GM23338 (cell line): Measurements from ENCODE around the gene ZNF716. TPM values are rescaled to one million over a fixed set of nuclear protein-coding genes. Genes with fewer than 3 reads are reported as not detected.

Experiments
- ATAC-seq: fragments of 200-7000 bp; cut with Tn5 transposase; 3 replicates; pipeline ENCODE4 v1.9.1; 2020
- DNase-seq: peaks from one replicate; pipeline ENCODE4 v3.0.0-alpha.2; 2015; ENCODE audit warnings: low spot score
- H2AFZ ChIP-seq: fragments of 200-600 bp; sonication (generic); 2 replicates; pipeline ENCODE4 v1.8.0; 2016; ENCODE audit warnings: antibody characterized with exemption, mild to moderate bottlenecking, moderate library complexity
- H3F3A ChIP-seq: fragments of 200-600 bp; sonication (generic); replicated peaks from 2 replicates; pipeline ENCODE4 v1.8.0; 2017; ENCODE audit warnings: antibody characterized with exemption, mixed run types, low read depth
- H3K27ac ChIP-seq: fragments of 200-600 bp; sonication (generic); 2 replicates; pipeline ENCODE4 v1.6.1; 2016; ENCODE audit warnings: low read depth
- H3K27me3 ChIP-seq: fragments of 200-600 bp; sonication (generic); 2 replicates; pipeline ENCODE4 v1.8.0; 2016; ENCODE audit warnings: mild to moderate bottlenecking, mixed run types, moderate library complexity; ENCODE audit not compliant: insufficient read depth
- H3K36me3 ChIP-seq: fragments of 200-600 bp; sonication (generic); 2 replicates; pipeline ENCODE4 v1.8.0; 2016; ENCODE audit warnings: mild to moderate bottlenecking; ENCODE audit not compliant: insufficient read depth
- H3K4me1 ChIP-seq: fragments of 200-600 bp; sonication (generic); 2 replicates; pipeline ENCODE4 v1.8.0; 2016; ENCODE audit warnings: mild to moderate bottlenecking, moderate library complexity; ENCODE audit not compliant: insufficient read depth
- H3K4me2 ChIP-seq: fragments of 200-600 bp; sonication (generic); 2 replicates; pipeline ENCODE4 v1.7.1; 2017; ENCODE audit warnings: mixed run types
- H3K4me3 ChIP-seq: fragments of 200-600 bp; sonication (generic); 2 replicates; pipeline ENCODE4 v1.6.1; 2016; ENCODE audit warnings: mixed run types
- H3K79me2 ChIP-seq: fragments of 200-600 bp; sonication (generic); replicated peaks from 2 replicates; pipeline ENCODE4 v1.8.0; 2017; ENCODE audit warnings: mild to moderate bottlenecking; ENCODE audit not compliant: insufficient read depth
- H3K9me2 ChIP-seq: fragments of 200-600 bp; sonication (generic); 2 replicates; pipeline ENCODE4 v1.8.0; 2017; ENCODE audit not compliant: insufficient read depth
- H4K20me1 ChIP-seq: fragments of 200-600 bp; sonication (generic); replicated peaks from 2 replicates; pipeline ENCODE4 v1.8.0; 2017; ENCODE audit warnings: mild to moderate bottlenecking; ENCODE audit not compliant: insufficient read depth
- H3K27ac Mint-ChIP-seq: 2 replicates; pipeline ENCODE4 v1.8.0; 2020; ENCODE audit warnings: inconsistent platforms, mild to moderate bottlenecking, moderate library complexity, mixed read lengths
- H3K27me3 Mint-ChIP-seq: 3 replicates; pipeline ENCODE4 v1.8.0; 2022; ENCODE audit warnings: low read depth, mild to moderate bottlenecking, moderate library complexity, mixed read lengths, inconsistent platforms; ENCODE audit not compliant: insufficient read depth, poor library complexity
- H3K36me3 Mint-ChIP-seq: 3 replicates; pipeline ENCODE4 v1.8.0; 2021; ENCODE audit warnings: low read depth, mild to moderate bottlenecking, inconsistent platforms, moderate library complexity, mixed read lengths
- H3K4me1 Mint-ChIP-seq: 3 replicates; pipeline ENCODE4 v1.8.0; 2020; ENCODE audit warnings: mild to moderate bottlenecking, inconsistent platforms, mixed read lengths
- H3K4me3 Mint-ChIP-seq: 3 replicates; pipeline ENCODE4 v1.8.0; 2021; ENCODE audit warnings: moderate library complexity, mild to moderate bottlenecking, inconsistent platforms, mixed read lengths
- H3K9me3 Mint-ChIP-seq: 3 replicates; pipeline ENCODE4 v1.8.0; 2020; ENCODE audit warnings: moderate library complexity, mild to moderate bottlenecking, inconsistent platforms, mixed read lengths
- EZH2phosphoT487 ChIP-seq: fragments of 200-600 bp; sonication (generic); IDR thresholded peaks from one replicate; pipeline ENCODE4 v1.8.1; 2018; ENCODE audit warnings: antibody characterized with exemption; ENCODE audit not compliant: unreplicated experiment
- JUNB ChIP-seq: IDR thresholded peaks from one replicate; pipeline ENCODE4 v1.6.1; 2016; ENCODE audit warnings: antibody characterized with exemption; ENCODE audit not compliant: unreplicated experiment
- NANOG ChIP-seq: IDR thresholded peaks from 2 replicates; pipeline ENCODE4 v1.6.1; 2016; ENCODE audit warnings: antibody characterized with exemption, borderline replicate concordance
- ZNF114 ChIP-seq: fragments of 250-450 bp; sonication (Bioruptor Pico); IDR thresholded peaks from 2 replicates; pipeline ENCODE4 v1.5.0; 2020; ENCODE audit warnings: mild to moderate bottlenecking, moderate library complexity
- ZNF331 ChIP-seq: fragments of 250-450 bp; sonication (Bioruptor Pico); IDR thresholded peaks from 2 replicates; pipeline ENCODE4 v1.5.0; 2020; ENCODE audit warnings: low read depth, mild to moderate bottlenecking, moderate library complexity
- microRNA counts: library from miRNA; unstranded; fragments of <30 nt; microRNA quantifications from one replicate; lab custom pipeline; 2017
- microRNA-seq: library from miRNA; unstranded; fragments of <30 nt; microRNA quantifications from one replicate; pipeline ENCODE4, GENCODE V29; 2017
- polyA plus RNA-seq: library from polyadenylated mRNA; unstranded; fragments of >200 nt; fragmentation: Nextera tagmentation; extraction: Ambion mirVana; gene quantifications from 2 replicates; pipeline ENCODE4 v1.2.1, GENCODE V29; 2016
- small RNA-seq: library from RNA; depleted of rRNA; stranded (forward); fragments of <200 nt; gene quantifications from one replicate; pipeline ENCODE3, GENCODE V24; 2014; ENCODE audit warnings: low replicate concordance
- total RNA-seq: library from RNA; depleted of rRNA; stranded (reverse); fragments of >200 nt; shearing (Covaris generic); gene quantifications from 2 replicates; pipeline ENCODE4 v1.2.3, GENCODE V29; 2014

ZNF716 gene
- total and polyA plus RNA-seq, 2 experiments from 2014 or later = not detected

GRCh38 chr7:57505176-57505575 lies 55.2 kb downstream of the ZNF716 start:
- DNase-seq = no peak
- peaks cover 23% of the 10 kb centered on the region for H3K36me3 Mint-ChIP-seq
- Histone ChIP-seq H3K4me1 (no peaks in the 10 kb centered on the region), H3K9me2 (no peaks in the 10 kb centered on the region), H2AFZ (no peak overlapping the region), H3F3A (no peaks in the 10 kb centered on the region), H3K27ac (no peak overlapping the region), H4K20me1 (no peaks in the 10 kb centered on the region), H3K4me3 (no peak overlapping the region), H3K27me3 (no peaks in the 10 kb centered on the region), H3K36me3 (no peaks in the 10 kb centered on the region; the same call in 1 of the 2 replicates), H3K4me2 (no peak overlapping the region), H3K79me2 (no peaks in the 10 kb centered on the region)
- peaks cover 87% of the 10 kb centered on the region for H3K9me3 Mint-ChIP-seq
- peaks cover 3% of the 10 kb centered on the region for H3K27me3 Mint-ChIP-seq
- TF ChIP-seq EZH2phosphoT487 = no peak
- no peak for TF ChIP-seq ZNF114 (CRISPR knock-in tag)
- no peak for TF ChIP-seq NANOG
- TF ChIP-seq JUNB = no peak
- TF ChIP-seq ZNF331 (CRISPR knock-in tag) = no peak
- H3K27ac Mint-ChIP-seq = no peak overlapping the region
- no peak for ATAC-seq
- no peaks in the 10 kb centered on the region for H3K4me1 Mint-ChIP-seq
- H3K4me3 Mint-ChIP-seq = no peak overlapping the region

MicroRNAs encoded within 50 kb of the gene (microRNA counts, 767-probe panel; counts per million panel counts)
- microRNA hsa-miR-3147 (lab: Ali Mortazavi, UCI) = not detected

Small RNAs within 50 kb of the gene (microRNA-seq; reads per million reads assigned to microRNA genes)
- not detected for gene MIR3147

Small RNAs within 50 kb of the gene (small RNA-seq; reads per million reads assigned to genes)
- gene MIR3147 = not detected
